ENCODE measurements around the gene GPR39.

DNA sequence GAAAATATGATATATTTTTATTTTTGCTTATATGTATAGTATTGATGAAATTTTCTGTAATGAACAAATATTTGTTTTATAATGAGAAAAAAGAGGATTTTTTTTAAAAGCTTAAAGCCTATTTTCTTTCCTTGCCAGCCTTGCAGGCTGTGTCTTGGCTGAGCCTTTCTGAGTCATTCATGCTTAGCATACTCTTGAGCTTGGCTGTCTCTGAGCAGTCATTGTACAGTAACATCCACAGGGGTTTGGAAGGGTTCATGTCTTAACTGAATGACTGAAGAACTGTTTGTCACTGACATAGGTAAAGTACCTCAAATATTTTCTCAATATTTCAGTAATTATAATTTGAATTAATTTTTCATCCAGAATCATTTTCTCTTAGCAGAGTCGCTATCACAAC is 49.3 kb downstream of the GPR39 start:
- TF ChIP-seq CTCF (IDR thresholded peaks at IDR 0.05) (no peak), ZFX (IDR thresholded peaks at IDR 0.05; ENCODE audit: borderline replicate concordance) (no peak)

All from 22Rv1 (cell line).